ENCODE results near the gene NYNRIN.
A peak's percentile ranks its signal among the peaks of the same experiment; 100 is the strongest.
"Not testable (repeated sequence)": the region's sequence is repeated elsewhere in the genome, so short reads cannot be mapped to it uniquely, and the experiment has no call there.

The NYNRIN gene

GRCh38 chr14:24370748-24371147, 28.1 kb upstream of the NYNRIN start:
- no peak for DNase-seq

GRCh38 chr14:24371605-24372004, 27.2 kb upstream of the NYNRIN start:
- not testable (repeated sequence) for DNase-seq

GRCh38 chr14:24372701-24373416, 25.9 kb upstream of the NYNRIN start:
- DNase-seq: no peak

GRCh38 chr14:24376448-24377070, 22.2 kb upstream of the NYNRIN start:
- no peak for DNase-seq

GRCh38 chr14:24377126-24377525, 21.7 kb upstream of the NYNRIN start:
- DNase-seq: no peak

GRCh38 chr14:24377657-24378056, 21.1 kb upstream of the NYNRIN start:
- no peak for DNase-seq

- no peak for DNase-seq
Observed at GRCh38 chr14:24378327-24378726, 20.5 kb upstream of the NYNRIN start.

- no peak for DNase-seq
Observed at GRCh38 chr14:24378981-24379906, 19.6 kb upstream of the NYNRIN start.

- DNase-seq: no peak
Observed at GRCh38 chr14:24379907-24380730, 18.7 kb upstream of the NYNRIN start.

GRCh38 chr14:24381363-24382063, 17.3 kb upstream of the NYNRIN start:
- no peak for DNase-seq

GRCh38 chr14:24382064-24382371, 16.8 kb upstream of the NYNRIN start:
- DNase-seq: no peak

GRCh38 chr14:24384169-24384568, 14.6 kb upstream of the NYNRIN start:
- no peak for DNase-seq

GRCh38 chr14:24385524-24385923, 13.3 kb upstream of the NYNRIN start:
- no peak for DNase-seq

- no peak for DNase-seq
Observed at GRCh38 chr14:24387009-24387345, 11.8 kb upstream of the NYNRIN start.

- DNase-seq: not testable (repeated sequence)
Observed at GRCh38 chr14:24387579-24387978, 11.2 kb upstream of the NYNRIN start.

- no peak for DNase-seq
Observed at GRCh38 chr14:24388474-24389179, 10.2 kb upstream of the NYNRIN start.

GRCh38 chr14:24389226-24389848, 9.5 kb upstream of the NYNRIN start:
- no peak for DNase-seq

GRCh38 chr14:24390701-24391468, 7.9 kb upstream of the NYNRIN start:
- no peak for DNase-seq

- DNase-seq: peak in 1 of 2 experiments; percentile 9
Observed at GRCh38 chr14:24392325-24393091, 6.3 kb upstream of the NYNRIN start.

GRCh38 chr14:24394275-24394674, 4.5 kb upstream of the NYNRIN start:
- no peak for DNase-seq

Measured in SW 1271 (cell line).